Esophagus muscularis mucosa (tissue), 4 donors: ENCODE data around the gene MIPOL1.

Experiments
- CTCF ChIP-seq, 3 experiments: fragments of 200-600 bp in 2 of 3; fragments of 450-650 bp in 1 of 3; sonication (generic) in 2 of 3; IDR thresholded peaks; one replicate each; pipeline ENCODE4 v1.5.1; 2017 to 2019; ENCODE audit warnings: antibody characterized with exemption in 3 of 3, mild to moderate bottlenecking in 2 of 3, moderate library complexity in 1 of 3
- EP300 ChIP-seq: sonication (generic); formaldehyde crosslinking; IDR thresholded peaks from one replicate; pipeline ENCODE4 v1.6.1; 2017; ENCODE audit warnings: antibody characterized with exemption
- POLR2A ChIP-seq: fragments of 450-650 bp; IDR thresholded peaks from one replicate; pipeline ENCODE4 v1.6.1; 2017; ENCODE audit warnings: antibody characterized with exemption, moderate library complexity, mild to moderate bottlenecking, low read depth
- POLR2AphosphoS5 ChIP-seq, 2 donors: sonication (generic); formaldehyde crosslinking; IDR thresholded peaks; one replicate each; pipeline ENCODE4 v1.6.1; 2017; ENCODE audit warnings: antibody characterized with exemption in 2 of 2

- TF ChIP-seq CTCF (IDR thresholded peaks at IDR 0.05) (no peak), EP300 (no peak), POLR2A (no peak), POLR2AphosphoS5 (IDR thresholded peaks at IDR 0.05) (no peak)
Observed at GRCh38 chr14:37251775-37252174, 54.0 kb downstream of the MIPOL1 start.
